AG04450 (cell line): Measurements from ENCODE around the gene FAM114A1. TPM values are rescaled to one million over a fixed set of nuclear protein-coding genes. Genes with fewer than 3 reads are reported as not detected.

Experiments used
- CTCF ChIA-PET: fragments of 300-600, 350-600 bp; formaldehyde crosslinking; extraction: SDS; loops from one replicate; lab custom pipeline; 2022; ENCODE audit warnings: antibody characterized with exemption, inconsistent platforms; lab: Charles Lee
- POLR2A ChIA-PET: fragments of 350-600 bp; formaldehyde crosslinking; extraction: SDS; loops from one replicate; lab custom pipeline; 2021; ENCODE audit warnings: antibody characterized with exemption, inconsistent platforms; lab: Yijun Ruan, JAX
- DNase-seq: peaks from one replicate; pipeline ENCODE4 v3.0.0-alpha.2; 2011; ENCODE audit warnings: low read depth, low spot score
- H3K27ac ChIP-seq: one replicate; pipeline ENCODE4 v1.5.1; 2012; ENCODE audit warnings: low read depth, low read length, control low read depth
- H3K27me3 ChIP-seq: one replicate; pipeline ENCODE4 v1.6.0; 2012; ENCODE audit warnings: low read length; ENCODE audit not compliant: control insufficient read depth, insufficient read depth
- H3K4me3 ChIP-seq: 2 replicates; pipeline ENCODE4 v1.5.1; 2011; ENCODE audit warnings: mild to moderate bottlenecking, low read depth, low read length, control low read depth
- H3K9me3 ChIP-seq: 2 replicates; pipeline ENCODE4 v1.5.1; 2012; ENCODE audit warnings: low read length; ENCODE audit not compliant: control insufficient read depth, insufficient read depth
- CTCF ChIP-seq: IDR thresholded peaks from 2 replicates; pipeline ENCODE4 v1.5.1; 2011; ENCODE audit warnings: low read depth, low read length, control low read depth, inconsistent platforms
- polyA plus RNA-seq: library from polyadenylated mRNA; depleted of rRNA; stranded (reverse); fragments of >200 nt; gene quantifications from 2 replicates; pipeline ENCODE4 v1.2.3, GENCODE V29; 2011

Gene FAM114A1
- polyA plus RNA-seq, 1 experiment: 303 TPM

- POLR2A ChIA-PET: interaction anchor here (1.1 kb wide), 1 partner anchor 37 kb away, joined by 3 read pairs; no protein-coding TSS in a partner anchor
- no peak for DNase-seq
- Histone ChIP-seq H3K9me3 (peaks cover 9% of the 10 kb centered on the region), H3K27me3 (no peaks in the 10 kb centered on the region), H3K4me3 (no peak overlapping the region), H3K27ac (no peak overlapping the region)
- CTCF ChIA-PET: interaction anchor here (1.9 kb wide), 1 partner anchor 28 kb away, joined by 5 read pairs; no protein-coding TSS in a partner anchor
- TF ChIP-seq CTCF: no peak
These were observed 35.4 kb upstream of the FAM114A1 start for GRCh38 chr4:38832206-38832605.

- ChIA-PET CTCF (interaction anchor here (1.4 to 1.9 kb wide), 2 partner anchors 28 to 73 kb away, joined by 4 to 5 read pairs; no protein-coding TSS in a partner anchor), POLR2A (no interaction called here)
- Histone ChIP-seq H3K27me3 (no peaks in the 10 kb centered on the region), H3K4me3 (no peak overlapping the region), H3K9me3 (peaks cover 9% of the 10 kb centered on the region), H3K27ac (no peak overlapping the region)
- TF ChIP-seq CTCF: no peak
- DNase-seq: no peak
These were observed 34.7 kb upstream of the FAM114A1 start for GRCh38 chr4:38832624-38833528.

- no peak for TF ChIP-seq CTCF
- no peak overlapping the region for H3K4me3 ChIP-seq
- H3K9me3 ChIP-seq: peaks cover 9% of the 10 kb centered on the region
- POLR2A ChIA-PET: no interaction called here
- no peak for DNase-seq
- CTCF ChIA-PET: interaction anchor here (0.6 to 1.4 kb wide), 7 partner anchors 21 to 736 kb away, joined by 3 to 6 read pairs (median 4); partner anchors contain the start of gene TLR10
- no peaks in the 10 kb centered on the region for H3K27me3 ChIP-seq
- no peak overlapping the region for H3K27ac ChIP-seq
These were observed 33.0 kb upstream of the FAM114A1 start for GRCh38 chr4:38834570-38834969.

- TF ChIP-seq CTCF: no peak
- H3K27me3 ChIP-seq: no peaks in the 10 kb centered on the region
- H3K27ac ChIP-seq: no peak overlapping the region
- no peak for DNase-seq
- POLR2A ChIA-PET: no interaction called here
- no peak overlapping the region for H3K4me3 ChIP-seq
- CTCF ChIA-PET: interaction anchor here (1.0 to 1.1 kb wide), 2 partner anchors 32 to 78 kb away, joined by 3 to 4 read pairs; partner anchors contain the start of gene TLR1
- peaks cover 8% of the 10 kb centered on the region for H3K9me3 ChIP-seq
These were observed 30.3 kb upstream of the FAM114A1 start for GRCh38 chr4:38837334-38837733.

- CTCF ChIA-PET: no interaction called here
- Histone ChIP-seq H3K27me3 (no peaks in the 10 kb centered on the region), H3K9me3 (peaks cover 3% of the 10 kb centered on the region), H3K4me3 (no peak overlapping the region), H3K27ac (no peak overlapping the region)
- TF ChIP-seq CTCF: no peak
- no peak for DNase-seq
- POLR2A ChIA-PET: no interaction called here
These were observed 29.8 kb upstream of the FAM114A1 start for GRCh38 chr4:38837849-38838248.
